Loucy (cell line): Measurements from ENCODE around the gene OLFM3.

ENCODE experiments used
- H2AFZ ChIP-seq: fragments of 200-600 bp; sonication (generic); 2 replicates; pipeline ENCODE4 v1.6.0; 2016; ENCODE audit warnings: antibody characterized with exemption, mild to moderate bottlenecking, low read length, moderate library complexity
- H3F3A ChIP-seq: fragments of 200-600 bp; 2 replicates; pipeline ENCODE4 v1.6.0; 2016; ENCODE audit warnings: antibody characterized with exemption, low read depth, mild to moderate bottlenecking
- H3K27me3 ChIP-seq: fragments of 200-600 bp; sonication (generic); 2 replicates; pipeline ENCODE4 v1.6.1; 2014; ENCODE audit warnings: low read length, mild to moderate bottlenecking; ENCODE audit not compliant: insufficient read depth, poor library complexity, severe bottlenecking
- H3K36me3 ChIP-seq: fragments of 200-600 bp; sonication (generic); 2 replicates; pipeline ENCODE4 v1.6.1; 2016; ENCODE audit warnings: low read length; ENCODE audit not compliant: insufficient read depth
- H3K4me1 ChIP-seq: fragments of 200-600 bp; sonication (generic); 2 replicates; pipeline ENCODE4 v1.5.1; 2014; ENCODE audit warnings: low read length, mild to moderate bottlenecking; ENCODE audit not compliant: insufficient read depth, poor library complexity, severe bottlenecking
- H3K4me2 ChIP-seq: fragments of 200-600 bp; sonication (generic); 2 replicates; pipeline ENCODE4 v1.6.0; 2014; ENCODE audit warnings: antibody characterized with exemption, low read length, low read depth, mild to moderate bottlenecking; ENCODE audit not compliant: poor library complexity, severe bottlenecking
- H3K4me3 ChIP-seq: fragments of 200-600 bp; sonication (generic); 2 replicates; pipeline ENCODE4 v1.5.1; 2014; ENCODE audit warnings: low read length, mild to moderate bottlenecking, mixed read lengths; ENCODE audit not compliant: poor library complexity, severe bottlenecking
- H3K79me2 ChIP-seq: fragments of 200-600 bp; sonication (generic); 2 replicates; pipeline ENCODE4 v1.6.1; 2014; ENCODE audit warnings: low read length; ENCODE audit not compliant: insufficient read depth
- H3K9ac ChIP-seq: fragments of 200-600 bp; sonication (generic); 2 replicates; pipeline ENCODE4 v1.6.0; 2014; ENCODE audit warnings: mild to moderate bottlenecking, low read depth, low read length, moderate library complexity; ENCODE audit not compliant: poor library complexity, severe bottlenecking
- H3K9me2 ChIP-seq: fragments of 200-600 bp; sonication (generic); replicated peaks from 2 replicates; pipeline ENCODE4 v1.6.1; 2016; ENCODE audit warnings: low read depth, low read length, mixed read lengths
- H3K9me3 ChIP-seq: fragments of 200-600 bp; sonication (generic); 2 replicates; pipeline ENCODE4 v1.6.1; 2014; ENCODE audit warnings: mild to moderate bottlenecking, antibody characterized with exemption, low read length, low read depth; ENCODE audit not compliant: insufficient read depth
- H4K20me1 ChIP-seq: fragments of 200-600 bp; sonication (generic); 2 replicates; pipeline ENCODE4 v1.6.0; 2014; ENCODE audit warnings: antibody characterized with exemption, low read length, mild to moderate bottlenecking; ENCODE audit not compliant: insufficient read depth, poor library complexity, severe bottlenecking
- CTCF ChIP-seq: fragments of 200-600 bp; sonication (generic); conservative IDR thresholded peaks from 2 replicates; pipeline ENCODE4 v1.5.1; 2014; ENCODE audit warnings: mild to moderate bottlenecking, antibody characterized with exemption, low read length
- EZH2phosphoT487 ChIP-seq: fragments of 200-600 bp; IDR thresholded peaks from 2 replicates; pipeline ENCODE4 v1.6.1; 2018; ENCODE audit warnings: antibody characterized with exemption, mild to moderate bottlenecking, moderate library complexity, borderline replicate concordance

The OLFM3 gene

GRCh38 chr1:101798417-101798816 lies 198.3 kb downstream of the OLFM3 start:
- Histone ChIP-seq H3K9ac (no peak overlapping the region), H3K4me3 (no peak overlapping the region), H3K9me3 (no peaks in the 10 kb centered on the region), H4K20me1 (no peaks in the 10 kb centered on the region), H3K9me2 (no peaks in the 10 kb centered on the region), H3K79me2 (no peaks in the 10 kb centered on the region), H3K27me3 (peaks cover 29% of the 10 kb centered on the region), H2AFZ (no peak overlapping the region), H3K4me1 (no peaks in the 10 kb centered on the region), H3F3A (no peaks in the 10 kb centered on the region), H3K36me3 (no peaks in the 10 kb centered on the region), H3K4me2 (no peak overlapping the region)
- TF ChIP-seq EZH2phosphoT487: no peak

DNA sequence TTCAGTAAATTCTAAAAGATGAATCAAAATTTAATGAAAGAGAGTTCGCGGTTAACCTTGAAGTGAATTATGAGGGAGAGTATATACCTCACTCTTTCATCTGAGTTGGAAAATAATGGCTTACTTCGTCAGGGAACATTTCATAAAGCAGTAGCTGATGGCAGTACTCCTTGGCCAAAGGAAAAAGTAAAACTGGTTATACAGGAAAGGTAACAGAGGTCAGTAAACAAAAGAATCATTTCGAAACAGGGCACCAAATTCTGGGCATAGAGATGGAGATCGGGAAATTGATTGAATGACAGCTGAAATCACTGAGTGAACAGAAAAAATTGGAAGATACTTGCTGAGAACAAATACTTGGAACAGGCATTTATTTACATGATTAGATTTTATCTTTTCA lies 199.0 kb downstream of the OLFM3 start:
- no peak overlapping the region for H3K4me2 ChIP-seq
- H3K4me1 ChIP-seq: no peaks in the 10 kb centered on the region
- H3F3A ChIP-seq: no peaks in the 10 kb centered on the region
- H3K36me3 ChIP-seq: no peaks in the 10 kb centered on the region
- no peak overlapping the region for H3K9ac ChIP-seq
- H3K4me3 ChIP-seq: no peak overlapping the region
- H3K9me3 ChIP-seq: no peaks in the 10 kb centered on the region
- H4K20me1 ChIP-seq: no peaks in the 10 kb centered on the region
- H3K27me3 ChIP-seq: peaks cover 29% of the 10 kb centered on the region
- H2AFZ ChIP-seq: no peak overlapping the region
- TF ChIP-seq EZH2phosphoT487 (no peak), CTCF (no peak)
- H3K9me2 ChIP-seq: no peaks in the 10 kb centered on the region
- no peaks in the 10 kb centered on the region for H3K79me2 ChIP-seq

DNA sequence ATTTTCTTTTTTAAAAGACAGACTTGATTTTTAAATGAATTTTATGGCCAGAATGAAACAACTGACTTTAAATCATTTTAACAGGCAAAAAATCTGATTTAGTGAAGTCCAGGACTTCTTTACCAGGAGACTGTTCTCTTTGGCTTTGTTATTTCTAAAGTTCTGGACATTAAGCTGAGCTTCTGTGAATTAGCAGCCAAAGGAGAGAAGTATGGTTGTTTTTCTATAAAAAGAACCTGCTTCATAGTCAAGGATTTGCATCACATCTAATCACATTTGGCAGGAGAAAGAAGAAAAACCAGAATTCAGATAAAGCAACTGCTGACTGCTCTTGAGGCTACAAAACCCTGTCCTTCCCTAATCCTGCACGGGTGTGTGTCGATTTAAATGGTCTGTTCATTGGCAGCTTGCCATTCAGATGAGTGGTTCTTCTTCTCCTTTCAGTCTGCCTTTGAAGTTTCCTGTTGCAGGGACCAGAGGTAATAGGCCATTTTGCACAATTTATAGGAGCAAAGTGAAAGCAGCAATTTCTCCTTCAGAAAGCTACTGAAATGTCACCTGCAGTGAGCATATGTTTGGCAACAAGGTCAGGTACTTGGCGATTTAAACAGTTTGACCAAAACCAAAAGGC lies 215.4 kb downstream of the OLFM3 start:
- peaks cover 4% of the 10 kb centered on the region for H3K4me1 ChIP-seq
- no peaks in the 10 kb centered on the region for H3K9me2 ChIP-seq
- no peaks in the 10 kb centered on the region for H3F3A ChIP-seq
- TF ChIP-seq CTCF (no peak), EZH2phosphoT487 (no peak)
- no peaks in the 10 kb centered on the region for H3K36me3 ChIP-seq
- H3K9me3 ChIP-seq: no peaks in the 10 kb centered on the region
- H3K27me3 ChIP-seq: no peaks in the 10 kb centered on the region
- 0 out of 2 replicates have a peak overlapping the region, but pooled peaks have one; percentile 29 for H2AFZ ChIP-seq
- H3K9ac ChIP-seq: no peak overlapping the region
- H3K4me3 ChIP-seq: no peak overlapping the region
- H4K20me1 ChIP-seq: no peaks in the 10 kb centered on the region
- no peaks in the 10 kb centered on the region for H3K79me2 ChIP-seq
- H3K4me2 ChIP-seq: peak overlapping the region; percentile 5

GRCh38 chr1:101769520-101769919 lies 227.2 kb downstream of the OLFM3 start:
- Histone ChIP-seq H3K9me2 (no peaks in the 10 kb centered on the region), H3K36me3 (no peaks in the 10 kb centered on the region), H3K4me2 (no peak overlapping the region), H3K9ac (no peak overlapping the region), H3K27me3 (no peaks in the 10 kb centered on the region), H3K9me3 (no peaks in the 10 kb centered on the region), H3K79me2 (no peaks in the 10 kb centered on the region), H4K20me1 (no peaks in the 10 kb centered on the region), H3K4me3 (no peak overlapping the region), H2AFZ (no peak overlapping the region; the same call in 1 of the 2 replicates), H3F3A (no peaks in the 10 kb centered on the region), H3K4me1 (no peaks in the 10 kb centered on the region)
- TF ChIP-seq EZH2phosphoT487 (no peak), CTCF (peak; percentile 82)
